Measurements from ENCODE around the gene ZNF697. TPM values are rescaled to one million over a fixed set of nuclear protein-coding genes. Genes with fewer than 3 reads are reported as not detected.

Gene ZNF697
- 18.4 TPM for total RNA-seq

DNA sequence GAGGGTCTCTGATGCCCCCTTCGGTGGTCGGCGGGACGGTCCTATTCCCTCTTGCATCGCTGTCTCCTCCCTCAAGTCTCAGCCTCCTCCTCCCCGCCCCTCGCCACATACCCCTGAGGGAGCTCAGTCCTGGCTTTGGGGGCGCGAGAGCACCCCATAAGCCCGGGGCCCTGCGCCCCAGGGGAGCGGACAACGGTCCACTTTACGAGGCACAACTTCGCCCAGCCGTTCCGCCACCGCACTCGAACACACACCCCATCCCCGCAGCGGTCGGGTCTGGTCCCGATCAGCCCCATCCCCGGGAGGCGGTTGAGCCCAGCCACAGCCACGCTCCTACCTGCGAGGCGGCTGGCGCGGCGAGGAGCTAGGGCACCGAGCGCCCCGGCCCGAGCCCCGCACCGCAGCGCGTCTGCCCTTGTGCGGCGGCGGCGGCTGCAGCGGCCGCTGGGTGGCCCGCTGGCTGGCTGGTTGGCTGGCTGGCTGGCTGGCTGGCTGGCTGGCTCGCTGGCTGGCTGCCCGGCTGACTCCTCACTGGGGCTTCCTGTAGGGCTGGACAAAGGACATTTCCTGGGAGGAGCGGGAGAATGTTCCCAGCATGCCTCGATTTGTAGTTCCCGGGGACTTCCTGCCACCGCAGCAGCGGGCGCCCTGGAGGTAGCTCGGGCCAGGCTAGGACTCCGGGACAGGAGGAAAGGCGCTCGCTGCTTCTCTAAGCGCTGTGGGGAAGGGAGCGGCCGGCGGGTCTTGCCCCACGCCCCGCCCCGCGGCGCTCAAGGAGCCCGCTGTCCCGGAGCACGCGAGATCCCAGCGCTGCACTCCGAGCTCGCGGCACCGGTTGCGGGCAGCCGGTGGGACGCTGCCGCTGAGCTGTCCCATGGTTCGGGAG, at the start of gene ZNF697:
Gene ZNF697 (minus strand): TSS at position 533 of the 886 bp plus-strand sequence. CDS start 22,166 bp downstream, outside the sequence.

Other genes with a start within 250 kb of the ZNF697 start
- not detected for gene HSD3B2, start 233.1 kb downstream of the ZNF697 start, total RNA-seq
- not detected for gene HSD3B1, start 141.1 kb downstream of the ZNF697 start, total RNA-seq
- gene PHGDH, start 63.7 kb upstream of the ZNF697 start, total RNA-seq: 81.1 TPM
- gene HMGCS2, start 120.6 kb upstream of the ZNF697 start, total RNA-seq: 0.44 TPM
- gene REG4, start 163.2 kb upstream of the ZNF697 start, total RNA-seq: not detected
- not detected for gene ADAM30, start 248.2 kb upstream of the ZNF697 start, total RNA-seq